Upper lobe of left lung (tissue), 6 donors: ENCODE results near the gene GJB4. TPM values are rescaled to one million over a fixed set of nuclear protein-coding genes. Genes with fewer than 3 reads are reported as not detected.
A peak's percentile ranks its signal among the peaks of the same experiment; 100 is the strongest.

Experiments
- ATAC-seq, 2 donors: fragments of 200-7000 bp; cut with Tn5 transposase; one replicate each; pipeline ENCODE4 v1.9.1; 2022; ENCODE audit warnings: mild to moderate bottlenecking in 2 of 2, moderate library complexity in 2 of 2; ENCODE audit not compliant: low FRiP score in 2 of 2
- DNase-seq, 2 donors: peaks; one replicate each; pipeline ENCODE4 v3.0.0-alpha.2; 2019 to 2020
- H3K27ac ChIP-seq, 4 donors: fragments of 200-600 bp; sonication (generic); one replicate each; pipeline ENCODE4 v1.5.1; 2016 to 2019
- H3K27me3 ChIP-seq, 4 donors: fragments of 200-600 bp; sonication (generic); one replicate each; pipeline ENCODE4 v1.5.1; 2017 to 2019
- H3K36me3 ChIP-seq, 4 donors: fragments of 200-600 bp; sonication (generic); one replicate each; pipeline ENCODE4 v1.5.1; 2016 to 2019
- H3K4me1 ChIP-seq, 4 donors: fragments of 200-600 bp; sonication (generic); one replicate each; pipeline ENCODE4 v1.5.1; 2018 to 2019
- H3K4me3 ChIP-seq, 4 donors: fragments of 200-600 bp; sonication (generic); one replicate each; pipeline ENCODE4 v1.5.1; 2017 to 2019; ENCODE audit warnings: mild to moderate bottlenecking in 2 of 4, moderate library complexity in 1 of 4
- H3K9me3 ChIP-seq, 4 donors: fragments of 200-600 bp; sonication (generic); one replicate each; pipeline ENCODE4 v1.5.1; 2018 to 2019
- EP300 ChIP-seq, 4 donors: sonication (generic); formaldehyde crosslinking; IDR thresholded peaks; one replicate each; pipeline ENCODE4 v1.5.1; 2017; ENCODE audit warnings: antibody characterized with exemption in 4 of 4, control low read depth in 2 of 4
- POLR2A ChIP-seq, 4 donors: fragments of 450-650 bp; IDR thresholded peaks; one replicate each; pipeline ENCODE4 v1.5.1; 2016 to 2017; ENCODE audit warnings: antibody characterized with exemption in 4 of 4, mild to moderate bottlenecking in 2 of 4
- POLR2AphosphoS5 ChIP-seq, 2 donors: sonication (generic); formaldehyde crosslinking; IDR thresholded peaks; one replicate each; pipeline ENCODE4 v1.5.1; 2017; ENCODE audit warnings: antibody characterized with exemption in 2 of 2
- WGBS, 2 donors: methylation state at CpG; one replicate each; pipeline ENCODE4 v1.1.5; 2017 to 2018; 5-methylcytosine and 5-hydroxymethylcytosine counted together
- total RNA-seq, 6 donors: library from RNA; depleted of rRNA in 4 of 6; stranded (reverse); fragments of >200 nt in 4 of 6; gene quantifications; one replicate each; pipeline versions ENCODE4 v1.1.0 to v1.2.1, GENCODE V29; 2016 to 2021
- TF ChIP-seq, protein P1 (sequence below), 6 experiments: fragments of 450-650 bp in 4 of 6; fragments of 200-600 bp in 2 of 6; sonication (generic) in 2 of 6; IDR thresholded peaks; one replicate each; pipeline ENCODE4 v1.5.1; 2016 to 2019; ENCODE audit warnings: antibody characterized with exemption in 6 of 6
- donor health status: DM: no; HTN: no; CAD: no; lungs with moderate emphysema.
- donor health status: DM: no; HTN: yes; CAD: no; lungs with severe emphysema.

GJB4 gene
- total RNA-seq, 6 donors from 2014 or later: not detected

DNA sequence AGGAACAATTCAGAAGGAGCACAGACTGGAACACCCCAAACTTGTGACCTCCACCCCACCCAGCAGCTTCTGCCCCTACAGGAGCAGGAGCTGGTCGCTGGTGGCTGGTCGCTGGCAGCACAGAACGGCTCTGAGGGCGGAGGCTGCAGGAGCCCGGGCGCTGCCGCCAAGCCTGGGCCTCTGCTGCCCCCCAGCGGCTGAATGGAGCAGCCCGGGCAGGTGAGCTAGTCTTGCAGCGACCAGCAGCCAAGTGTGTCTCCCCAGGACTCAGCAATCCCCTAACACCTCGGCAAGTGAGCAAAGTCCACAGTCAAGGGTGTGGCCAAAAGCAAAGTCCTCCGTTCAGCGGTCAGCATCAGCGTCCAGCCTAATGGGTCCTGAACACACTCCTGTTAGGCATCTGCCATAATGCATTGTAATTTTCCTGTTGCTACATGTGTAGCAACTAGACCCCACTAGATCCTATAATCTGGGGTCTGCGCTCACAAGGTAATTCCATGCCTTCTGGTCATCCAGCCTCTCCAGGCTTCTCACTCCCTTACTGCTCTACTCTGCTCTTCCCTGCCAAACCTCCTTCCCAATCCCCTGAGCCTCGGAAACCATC, 16.8 kb upstream of the GJB4 start:
- H3K27me3 ChIP-seq: no peaks in the 10 kb centered on the region
- no peaks in the 10 kb centered on the region for H3K4me1 ChIP-seq
- DNase-seq (peak; percentile 78 to 95), ATAC-seq (peak; percentile 78 to 89)
- TF ChIP-seq, protein P1, sequence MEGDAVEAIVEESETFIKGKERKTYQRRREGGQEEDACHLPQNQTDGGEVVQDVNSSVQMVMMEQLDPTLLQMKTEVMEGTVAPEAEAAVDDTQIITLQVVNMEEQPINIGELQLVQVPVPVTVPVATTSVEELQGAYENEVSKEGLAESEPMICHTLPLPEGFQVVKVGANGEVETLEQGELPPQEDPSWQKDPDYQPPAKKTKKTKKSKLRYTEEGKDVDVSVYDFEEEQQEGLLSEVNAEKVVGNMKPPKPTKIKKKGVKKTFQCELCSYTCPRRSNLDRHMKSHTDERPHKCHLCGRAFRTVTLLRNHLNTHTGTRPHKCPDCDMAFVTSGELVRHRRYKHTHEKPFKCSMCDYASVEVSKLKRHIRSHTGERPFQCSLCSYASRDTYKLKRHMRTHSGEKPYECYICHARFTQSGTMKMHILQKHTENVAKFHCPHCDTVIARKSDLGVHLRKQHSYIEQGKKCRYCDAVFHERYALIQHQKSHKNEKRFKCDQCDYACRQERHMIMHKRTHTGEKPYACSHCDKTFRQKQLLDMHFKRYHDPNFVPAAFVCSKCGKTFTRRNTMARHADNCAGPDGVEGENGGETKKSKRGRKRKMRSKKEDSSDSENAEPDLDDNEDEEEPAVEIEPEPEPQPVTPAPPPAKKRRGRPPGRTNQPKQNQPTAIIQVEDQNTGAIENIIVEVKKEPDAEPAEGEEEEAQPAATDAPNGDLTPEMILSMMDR (IDR thresholded peaks at IDR 0.05): peak; percentile 79 to 93 (median 92)
- no peak for TF ChIP-seq EP300 (IDR thresholded peaks at IDR 0.05)
- 17 to 21% methylated on average over 10 to 12 of the region's 16 CpGs for WGBS, 2 donors
- H3K36me3 ChIP-seq: no peaks in the 10 kb centered on the region
- no peak overlapping the region for H3K27ac ChIP-seq
- H3K9me3 ChIP-seq: no peaks in the 10 kb centered on the region
- no peak overlapping the region for H3K4me3 ChIP-seq

DNA sequence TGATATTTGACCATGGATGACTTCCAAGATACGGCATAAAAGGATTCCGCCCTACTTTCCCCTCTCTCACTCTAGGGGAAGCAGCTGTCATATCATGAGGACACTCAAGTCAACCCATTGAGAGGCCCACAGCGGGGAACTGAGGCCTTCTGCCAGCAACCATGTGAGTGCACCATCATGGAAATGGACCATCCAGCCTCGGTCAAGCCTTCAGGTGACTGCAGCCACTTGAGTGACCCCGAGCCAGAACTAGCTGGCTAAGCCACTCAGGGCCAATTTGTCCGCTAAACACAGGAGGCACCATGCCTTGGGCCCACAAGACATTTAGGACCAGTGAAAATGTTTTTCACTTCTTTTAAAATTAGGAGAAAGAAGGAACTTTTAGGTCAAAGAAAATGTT, 15.8 kb upstream of the GJB4 start:
- no peak for DNase-seq
- no peaks in the 10 kb centered on the region for H3K4me1 ChIP-seq
- WGBS, 2 donors: 77 to 83% methylated on average over 6 of the region's 6 CpGs
- no peak overlapping the region for H3K27ac ChIP-seq
- no peak for ATAC-seq
- TF ChIP-seq EP300 (IDR thresholded peaks at IDR 0.05) (no peak), POLR2A (IDR thresholded peaks at IDR 0.05) (no peak), POLR2AphosphoS5 (IDR thresholded peaks at IDR 0.05) (no peak)
- TF ChIP-seq, protein P1 (IDR thresholded peaks at IDR 0.05): no peak
- H3K9me3 ChIP-seq: no peaks in the 10 kb centered on the region
- no peaks in the 10 kb centered on the region for H3K36me3 ChIP-seq
- no peaks in the 10 kb centered on the region for H3K27me3 ChIP-seq
- no peak overlapping the region for H3K4me3 ChIP-seq

DNA sequence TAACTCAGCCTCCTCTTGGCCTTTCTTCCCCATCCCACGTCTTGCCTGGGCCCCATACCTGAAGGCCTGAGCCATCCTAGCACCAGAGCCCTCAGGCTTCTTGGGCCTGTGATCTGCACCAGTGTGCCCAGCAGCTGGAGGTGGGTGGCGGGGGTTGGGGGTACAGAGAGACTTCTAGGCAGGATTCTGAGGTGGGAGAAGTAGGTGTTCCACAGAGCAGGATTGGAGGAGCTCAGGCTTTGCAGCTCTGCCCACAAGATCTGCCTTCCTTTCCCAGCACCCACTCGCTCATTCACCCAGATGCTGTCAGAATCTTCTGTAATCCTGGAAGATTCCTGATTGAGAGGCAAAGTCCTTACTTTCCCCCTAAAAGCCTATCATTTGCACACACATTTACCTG, 14.7 kb upstream of the GJB4 start:
- TF ChIP-seq EP300 (IDR thresholded peaks at IDR 0.05) (no peak), POLR2AphosphoS5 (IDR thresholded peaks at IDR 0.05) (no peak), POLR2A (IDR thresholded peaks at IDR 0.05) (no peak)
- TF ChIP-seq, protein P1 (IDR thresholded peaks at IDR 0.05): no peak
- Histone ChIP-seq H3K4me1 (no peaks in the 10 kb centered on the region), H3K27me3 (no peaks in the 10 kb centered on the region), H3K4me3 (no peak overlapping the region), H3K36me3 (no peaks in the 10 kb centered on the region), H3K9me3 (no peaks in the 10 kb centered on the region), H3K27ac (no peak overlapping the region)
- DNase-seq: no peak
- no peak for ATAC-seq
- 63 to 78% methylated on average over 2 to 3 of the region's 3 CpGs for WGBS, 2 donors

DNA sequence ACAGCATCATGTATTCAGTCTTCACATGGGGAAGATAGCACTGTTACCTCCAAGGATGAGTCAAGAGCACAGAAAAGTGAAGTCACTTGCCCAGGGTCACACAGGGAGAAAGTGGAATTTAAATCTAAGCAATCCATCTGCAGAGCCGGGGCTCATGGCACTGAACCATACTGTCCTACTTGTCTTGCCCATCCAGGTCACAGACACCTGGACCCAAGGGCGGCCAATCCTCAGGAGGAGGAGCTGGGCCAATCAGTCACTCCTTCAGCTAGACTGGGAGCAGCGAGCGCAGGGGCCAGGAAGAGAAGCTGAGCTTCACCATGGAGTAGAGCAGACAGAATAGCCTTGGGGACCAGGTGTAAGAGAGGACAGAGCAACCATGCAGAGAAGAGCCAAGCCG, 13.9 kb upstream of the GJB4 start:
- Histone ChIP-seq H3K36me3 (no peaks in the 10 kb centered on the region), H3K9me3 (no peaks in the 10 kb centered on the region), H3K27me3 (no peaks in the 10 kb centered on the region), H3K4me3 (no peak overlapping the region), H3K27ac (no peak overlapping the region), H3K4me1 (no peaks in the 10 kb centered on the region)
- TF ChIP-seq POLR2A (IDR thresholded peaks at IDR 0.05): no peak
- TF ChIP-seq POLR2AphosphoS5 (IDR thresholded peaks at IDR 0.05): no peak
- no peak for TF ChIP-seq EP300 (IDR thresholded peaks at IDR 0.05)
- WGBS, 2 donors: 66 to 80% methylated on average over 1 to 5 of the region's 5 CpGs
- no peak for DNase-seq
- no peak for ATAC-seq

DNA sequence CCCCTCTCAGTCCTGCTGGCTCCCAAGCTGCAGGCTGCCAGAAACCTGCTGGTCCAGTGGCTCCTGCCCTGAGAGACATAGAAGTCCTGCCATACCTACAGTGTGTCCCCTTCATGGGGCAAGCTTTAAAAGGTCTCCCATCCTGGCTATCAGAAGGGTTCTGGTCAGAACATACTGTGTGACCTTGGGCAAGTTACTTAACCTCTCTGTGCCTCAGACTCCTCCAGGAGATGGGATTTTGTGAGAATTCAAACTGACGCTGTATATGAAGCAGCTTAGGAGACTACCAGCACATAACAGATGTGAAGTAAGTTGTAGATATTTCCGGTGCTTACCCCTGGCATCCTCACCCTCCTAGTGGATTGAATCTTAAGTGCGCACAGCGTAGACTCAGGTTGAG, 13.4 kb upstream of the GJB4 start:
- no peaks in the 10 kb centered on the region for H3K27me3 ChIP-seq
- WGBS, 2 donors: 88 to 90% methylated on average over 4 of the region's 4 CpGs
- no peaks in the 10 kb centered on the region for H3K9me3 ChIP-seq
- no peaks in the 10 kb centered on the region for H3K36me3 ChIP-seq
- no peak overlapping the region for H3K27ac ChIP-seq
- no peak for DNase-seq
- no peak for TF ChIP-seq POLR2A (IDR thresholded peaks at IDR 0.05)
- TF ChIP-seq POLR2AphosphoS5 (IDR thresholded peaks at IDR 0.05): no peak
- no peak for TF ChIP-seq EP300 (IDR thresholded peaks at IDR 0.05)
- TF ChIP-seq, protein P1 (IDR thresholded peaks at IDR 0.05): no peak
- no peaks in the 10 kb centered on the region for H3K4me1 ChIP-seq
- H3K4me3 ChIP-seq: no peak overlapping the region
- ATAC-seq: no peak
